SH-SY5Y (cell line): ENCODE data around the gene EOGT.

Source experiments
- GATA2 ChIP-seq: IDR thresholded peaks from 2 replicates; pipeline ENCODE4 v1.6.1; 2011; ENCODE audit warnings: mild to moderate bottlenecking, low read depth, low read length
- GATA3 ChIP-seq: IDR thresholded peaks from 2 replicates; pipeline ENCODE4 v1.6.1; 2011; ENCODE audit warnings: low read depth, mild to moderate bottlenecking, low read length, moderate library complexity

GRCh38 chr3:68984011-68984530 lies 29.4 kb downstream of the EOGT start:
- no peak for TF ChIP-seq GATA2
- TF ChIP-seq GATA3 = no peak
